GM12872 (cell line): ENCODE data around the gene SNTG2.

Source experiments
- CTCF ChIP-seq: IDR thresholded peaks from 3 replicates; pipeline ENCODE4 v1.5.1; 2011; ENCODE audit warnings: low read depth, mild to moderate bottlenecking, low read length, moderate library complexity; ENCODE audit not compliant: insufficient read depth

Gene SNTG2

DNA sequence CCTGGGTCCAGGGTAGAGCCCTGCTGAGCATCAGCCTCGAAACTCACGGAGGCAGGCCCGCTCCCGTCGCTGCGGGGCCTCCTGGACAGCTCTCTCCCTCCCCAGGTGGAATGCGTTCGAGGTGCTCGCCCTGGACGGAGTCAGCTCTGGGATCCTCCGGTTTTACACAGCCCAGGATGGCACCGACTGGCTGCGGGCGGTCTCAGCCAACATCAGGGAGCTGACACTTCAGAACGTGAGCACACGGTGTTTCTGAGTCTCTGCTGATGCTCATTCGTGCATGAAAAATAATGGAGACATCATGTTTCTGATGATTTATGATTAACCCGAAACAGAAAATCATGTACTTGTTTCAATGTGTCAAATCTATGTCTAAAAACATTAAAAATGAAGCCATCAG lies 287.1 kb downstream of the SNTG2 start:
- TF ChIP-seq CTCF, result no peak

DNA sequence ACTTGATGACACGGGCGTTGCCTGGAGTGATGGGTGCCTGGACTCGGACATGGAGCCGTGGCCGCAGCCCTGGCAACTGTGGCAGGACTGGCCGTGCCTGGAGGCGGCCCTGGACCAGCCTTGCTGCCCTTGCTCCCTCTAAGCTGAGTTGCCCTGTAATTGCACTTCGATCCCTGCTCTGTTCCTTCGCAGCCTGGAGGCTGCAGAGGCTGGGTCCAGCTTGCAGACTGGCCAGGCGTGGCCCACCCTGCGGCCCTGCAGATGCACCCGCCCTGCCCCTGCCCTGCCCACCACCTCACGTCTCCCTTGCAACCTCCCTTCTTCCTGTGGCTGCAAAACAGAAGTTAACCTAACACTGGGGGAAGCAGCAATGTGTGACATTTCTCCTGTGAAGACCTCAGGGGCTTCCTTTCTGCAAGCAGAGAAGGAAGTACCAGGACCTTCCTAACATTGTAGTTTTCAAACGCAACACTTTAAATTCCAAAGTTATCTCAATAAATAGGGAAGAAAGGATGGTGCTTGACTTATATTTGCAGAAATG lies 288.0 kb downstream of the SNTG2 start:
- no peak for TF ChIP-seq CTCF

DNA sequence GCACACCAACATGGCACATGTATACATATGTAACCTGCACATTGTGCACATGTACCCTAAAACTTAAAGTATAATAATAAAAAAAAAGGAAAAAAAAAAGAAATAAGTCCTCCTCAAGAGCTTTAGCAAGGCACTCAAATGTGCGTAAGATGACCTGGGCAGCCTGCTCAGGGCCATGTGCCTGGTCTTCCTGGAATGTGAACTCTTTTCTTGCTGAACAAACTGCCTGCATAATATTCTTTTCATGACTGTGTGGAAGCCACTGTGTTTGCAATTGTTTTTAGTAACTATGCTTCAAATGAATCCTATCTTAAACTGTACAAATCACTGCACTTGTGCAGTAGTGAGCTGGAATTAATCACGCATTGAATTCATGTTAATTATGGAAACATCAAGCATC lies 294.5 kb downstream of the SNTG2 start:
- no peak for TF ChIP-seq CTCF

- TF ChIP-seq CTCF, result no peak
Measured at GRCh38 chr2:1246239-1246638, 295.6 kb downstream of the SNTG2 start.

DNA sequence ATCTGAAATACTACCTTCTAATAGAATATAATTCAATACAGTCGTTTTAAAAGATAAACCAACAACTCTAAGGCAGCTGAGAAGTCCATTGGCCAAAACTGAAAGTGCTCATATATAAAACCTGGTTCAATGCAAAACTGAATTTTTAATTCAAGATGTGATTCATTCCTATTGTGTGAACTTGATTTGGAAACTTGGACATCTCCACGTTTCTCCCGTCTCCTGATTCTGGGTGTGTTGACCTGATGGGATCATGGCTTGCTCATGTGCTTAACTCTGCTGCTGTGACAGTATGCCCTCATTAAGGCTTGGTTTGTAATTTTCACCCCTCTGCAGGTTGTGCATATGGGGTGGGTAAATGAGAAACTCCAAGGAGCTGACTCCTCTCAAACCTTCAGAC lies 296.3 kb downstream of the SNTG2 start:
- TF ChIP-seq CTCF, result no peak

- no peak for TF ChIP-seq CTCF
Measured at GRCh38 chr2:1248187-1248586, 297.5 kb downstream of the SNTG2 start.

- TF ChIP-seq CTCF, result no peak
Measured at GRCh38 chr2:1249897-1250687, 299.4 kb downstream of the SNTG2 start.

GRCh38 chr2:1251520-1251919 lies 300.9 kb downstream of the SNTG2 start:
- no peak for TF ChIP-seq CTCF
